GM12875 (cell line): ENCODE measurements around the gene FBLN2.
A peak's percentile ranks its signal among the peaks of the same experiment; 100 is the strongest.

Source experiments
- H3K4me3 ChIP-seq: one replicate; pipeline ENCODE4 v1.5.1; 2011; ENCODE audit warnings: low read depth, low read length, control low read depth
- TF ChIP-seq, protein P1 (sequence below): IDR thresholded peaks from 2 replicates; pipeline ENCODE4 v1.5.1; 2011; ENCODE audit warnings: low read depth, mild to moderate bottlenecking, control low read depth, inconsistent platforms, low read length, moderate library complexity, borderline replicate concordance; ENCODE audit not compliant: insufficient read depth

Gene FBLN2

DNA sequence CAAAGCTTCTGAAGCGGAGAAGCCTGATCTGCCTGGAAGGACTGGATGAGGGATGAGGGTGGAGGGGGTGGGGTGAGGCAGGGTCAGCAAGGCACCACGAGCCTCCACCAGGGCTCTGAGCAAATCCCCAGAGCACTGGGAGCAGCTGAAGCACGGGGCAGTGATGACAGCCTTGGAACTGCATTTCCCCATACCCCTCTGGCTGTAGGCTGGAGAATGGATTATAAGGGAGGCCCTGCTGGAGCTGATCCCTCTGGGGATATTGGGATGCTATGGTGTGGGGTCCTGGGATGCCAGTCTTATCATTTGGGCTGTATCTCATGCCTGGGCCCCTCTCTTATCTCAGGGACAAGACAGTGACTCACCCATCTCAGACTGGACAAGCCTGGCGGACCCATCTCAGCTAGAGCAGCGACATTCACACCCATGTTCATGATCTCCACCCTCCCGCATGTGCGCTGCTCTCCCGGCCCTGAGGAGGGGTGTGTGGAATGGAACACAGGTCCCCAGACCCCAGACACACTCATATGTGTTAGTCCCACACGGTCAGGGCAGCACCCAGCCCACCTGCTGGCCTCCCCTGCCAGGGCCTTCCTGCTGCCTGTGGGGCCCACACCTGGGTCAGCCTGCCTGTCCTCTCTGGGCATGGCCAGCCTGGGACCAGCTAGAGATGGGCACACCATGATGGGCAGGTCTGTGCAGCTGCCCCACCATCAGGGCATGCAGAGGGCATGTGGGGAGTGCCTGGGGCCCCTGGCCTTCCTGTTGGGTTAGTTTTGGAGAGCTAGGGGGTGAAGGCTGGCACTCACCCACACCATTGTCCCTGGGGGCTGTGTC, 97.1 kb downstream of the FBLN2 start:
- H3K4me3 ChIP-seq: no peak overlapping the region
- TF ChIP-seq, protein P1, sequence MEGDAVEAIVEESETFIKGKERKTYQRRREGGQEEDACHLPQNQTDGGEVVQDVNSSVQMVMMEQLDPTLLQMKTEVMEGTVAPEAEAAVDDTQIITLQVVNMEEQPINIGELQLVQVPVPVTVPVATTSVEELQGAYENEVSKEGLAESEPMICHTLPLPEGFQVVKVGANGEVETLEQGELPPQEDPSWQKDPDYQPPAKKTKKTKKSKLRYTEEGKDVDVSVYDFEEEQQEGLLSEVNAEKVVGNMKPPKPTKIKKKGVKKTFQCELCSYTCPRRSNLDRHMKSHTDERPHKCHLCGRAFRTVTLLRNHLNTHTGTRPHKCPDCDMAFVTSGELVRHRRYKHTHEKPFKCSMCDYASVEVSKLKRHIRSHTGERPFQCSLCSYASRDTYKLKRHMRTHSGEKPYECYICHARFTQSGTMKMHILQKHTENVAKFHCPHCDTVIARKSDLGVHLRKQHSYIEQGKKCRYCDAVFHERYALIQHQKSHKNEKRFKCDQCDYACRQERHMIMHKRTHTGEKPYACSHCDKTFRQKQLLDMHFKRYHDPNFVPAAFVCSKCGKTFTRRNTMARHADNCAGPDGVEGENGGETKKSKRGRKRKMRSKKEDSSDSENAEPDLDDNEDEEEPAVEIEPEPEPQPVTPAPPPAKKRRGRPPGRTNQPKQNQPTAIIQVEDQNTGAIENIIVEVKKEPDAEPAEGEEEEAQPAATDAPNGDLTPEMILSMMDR: no peak

DNA sequence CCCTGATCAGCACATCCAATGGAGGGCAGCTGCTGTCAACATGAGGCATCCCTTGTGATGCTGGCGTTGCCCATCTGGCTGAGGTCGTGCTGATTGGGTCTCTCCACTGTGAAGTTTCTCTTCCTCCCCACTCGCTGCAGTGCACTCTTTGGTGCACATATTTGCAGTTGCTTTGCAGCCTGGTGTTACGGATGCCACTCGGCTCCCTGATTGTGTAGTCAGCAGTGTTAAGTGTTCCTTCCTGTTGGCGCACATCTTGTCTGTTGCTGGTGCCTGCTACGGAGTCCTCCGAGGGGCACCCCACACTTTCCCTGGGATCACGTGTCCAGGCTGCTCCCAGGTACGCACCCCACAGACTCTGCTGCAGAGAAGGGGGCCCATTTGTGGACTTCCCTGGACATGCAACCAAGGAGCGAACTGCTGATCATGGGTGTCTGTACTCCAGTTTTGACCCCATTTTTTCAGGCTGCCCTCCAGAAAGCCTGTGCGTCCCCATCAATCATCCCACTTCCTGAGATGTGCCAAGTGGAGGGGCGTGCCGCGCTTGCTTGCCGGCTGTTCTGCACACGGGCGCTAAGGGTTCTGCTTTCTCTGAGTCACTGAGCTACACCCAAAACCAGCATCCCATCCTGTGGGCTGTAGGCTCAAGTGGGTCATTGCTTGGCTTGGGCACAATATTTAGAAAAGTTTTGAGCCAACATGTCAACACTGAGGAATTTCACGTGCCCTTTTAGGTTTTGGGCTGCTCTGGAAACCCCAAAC, 98.6 kb downstream of the FBLN2 start:
- TF ChIP-seq, protein P1: no peak
- no peak overlapping the region for H3K4me3 ChIP-seq

DNA sequence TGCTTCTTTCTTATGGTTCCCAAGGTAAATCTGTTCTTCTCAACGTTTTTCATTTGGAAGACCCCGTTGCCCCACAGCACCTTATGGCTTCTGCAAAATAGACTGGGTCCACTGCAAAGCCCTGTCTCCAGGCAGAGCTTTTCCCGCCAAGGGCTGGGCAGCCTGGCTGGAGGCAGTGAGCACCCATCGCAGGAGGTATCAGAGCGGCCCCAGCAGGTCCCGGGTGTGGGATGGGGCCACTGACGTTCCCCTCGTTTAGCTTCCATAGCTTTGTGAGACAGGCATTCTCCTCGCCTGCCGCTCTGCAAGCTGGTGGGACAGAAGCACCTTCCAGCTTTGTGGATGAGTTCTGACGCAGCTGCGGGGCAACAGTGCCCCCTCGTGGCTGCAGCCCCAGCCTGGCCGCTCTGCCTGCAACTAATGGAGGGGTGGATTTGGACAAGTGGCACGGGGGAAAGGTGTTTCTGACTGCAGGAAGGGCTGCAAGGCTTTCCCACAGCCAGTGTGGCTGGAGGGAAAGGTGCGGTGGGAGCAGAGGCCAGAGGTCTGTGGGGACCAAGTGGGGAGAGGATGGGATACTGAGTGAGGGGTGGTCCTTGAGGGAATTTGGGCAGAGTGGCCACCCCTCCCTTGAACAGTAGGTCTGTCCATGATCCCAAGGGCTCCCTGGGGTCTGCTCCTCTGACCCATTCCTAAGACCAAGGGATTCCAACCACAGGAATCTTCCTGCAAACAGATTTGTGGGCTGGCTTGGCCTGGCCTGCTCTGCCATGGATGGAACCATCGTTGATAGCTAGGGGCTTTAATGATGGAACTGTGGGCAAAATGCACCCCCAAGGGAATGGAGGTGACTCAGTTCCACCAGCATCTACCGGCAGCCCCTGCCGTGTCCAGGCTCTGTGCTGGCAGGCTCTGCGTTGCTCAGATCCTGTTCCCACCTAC, 99.4 kb downstream of the FBLN2 start:
- H3K4me3 ChIP-seq: no peak overlapping the region

DNA sequence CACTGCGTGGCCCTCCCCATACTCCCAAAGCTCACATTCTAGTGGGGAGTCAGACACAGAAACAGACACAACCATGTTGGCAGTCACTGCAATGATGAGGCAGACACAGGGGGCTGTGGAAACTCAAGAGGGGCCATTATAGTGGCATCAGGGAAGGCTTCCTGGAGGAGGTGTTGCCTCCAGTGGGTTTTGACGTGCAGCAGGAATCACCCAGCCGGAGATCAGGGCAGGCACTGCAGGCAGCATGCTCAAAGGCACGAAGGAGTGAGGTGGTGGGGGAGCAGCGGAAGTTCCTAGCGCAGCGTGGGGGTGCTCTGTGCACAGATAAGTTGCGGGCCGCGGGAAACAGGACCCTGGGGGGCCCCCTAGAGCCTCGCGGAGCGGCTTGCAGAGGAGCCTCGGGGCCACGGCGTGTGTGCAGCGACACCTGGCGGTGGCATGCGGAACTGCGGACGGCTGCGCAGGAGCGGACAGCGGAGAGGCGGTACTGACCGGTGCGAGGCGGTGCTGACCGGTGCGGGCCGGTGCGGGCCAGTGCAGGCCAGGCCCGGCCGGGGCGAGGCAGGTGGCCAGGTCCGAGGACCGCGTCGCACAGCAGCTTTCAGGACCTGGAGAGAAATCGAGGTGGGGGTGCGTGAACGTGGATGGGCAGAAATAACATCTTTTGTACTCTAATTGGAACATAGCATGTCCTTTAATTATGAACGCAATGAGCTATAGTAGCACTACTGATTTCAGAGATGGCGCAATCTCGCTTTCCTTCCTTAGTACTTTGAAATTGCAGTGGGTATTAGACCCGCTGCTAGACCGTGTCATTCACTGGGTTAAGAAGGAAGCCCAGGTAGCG, 101.5 kb downstream of the FBLN2 start:
- TF ChIP-seq, protein P1: peak; percentile 100
- H3K4me3 ChIP-seq: no peak overlapping the region

More for the DNA sequence above, 99.4 kb downstream of the FBLN2 start:
- TF ChIP-seq, protein P1: peak; percentile 97

DNA sequence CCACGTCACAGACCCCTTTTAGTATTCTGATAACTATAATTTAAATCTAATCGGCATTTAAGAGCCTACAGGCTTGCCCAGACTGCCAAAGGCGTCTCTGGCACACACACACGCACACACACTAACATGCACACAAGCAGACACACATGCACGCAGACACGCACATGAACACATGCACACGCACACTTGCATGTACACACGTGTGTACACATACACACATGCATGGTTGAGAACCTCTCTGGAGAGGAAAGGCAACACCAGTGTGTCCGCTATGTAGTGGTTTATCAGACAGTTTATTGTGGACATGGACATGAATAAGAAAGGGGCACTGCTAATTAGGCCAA, 102.1 kb downstream of the FBLN2 start:
- no peak overlapping the region for H3K4me3 ChIP-seq
- TF ChIP-seq, protein P1: no peak

DNA sequence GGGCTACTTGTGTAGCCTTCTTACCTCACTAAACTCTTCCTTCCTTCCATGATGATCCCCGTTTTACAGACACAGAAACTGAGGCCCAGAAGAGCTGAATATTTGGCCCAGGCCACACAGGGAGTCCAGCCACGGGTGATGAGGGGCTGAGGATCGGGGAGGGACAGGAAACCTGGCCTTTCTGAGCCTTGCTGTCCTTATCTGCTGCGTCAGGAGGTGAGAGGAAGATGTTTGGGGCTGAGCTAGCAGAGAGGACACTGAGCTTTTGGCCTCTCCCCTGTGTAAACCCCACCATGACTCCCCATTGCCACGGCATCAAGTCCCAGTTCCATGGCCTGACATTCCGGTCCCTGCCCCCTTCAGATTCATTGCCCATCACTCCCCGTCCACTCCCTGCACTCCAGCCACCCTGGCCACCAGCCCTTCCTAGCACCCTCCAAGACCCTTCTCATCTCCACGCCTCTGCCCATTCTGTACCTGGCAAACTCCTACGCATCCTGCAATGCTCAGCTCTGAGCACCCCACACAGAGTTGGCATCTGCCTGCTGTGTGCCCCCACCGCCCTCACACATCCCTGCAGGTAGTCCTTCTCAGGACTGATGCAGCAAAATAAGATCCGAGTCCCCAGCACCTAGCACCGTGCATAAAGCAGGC, 103.0 kb downstream of the FBLN2 start:
- TF ChIP-seq, protein P1: no peak
- H3K4me3 ChIP-seq: no peak overlapping the region
